ENCODE measurements around the gene ARHGDIG.

DNA sequence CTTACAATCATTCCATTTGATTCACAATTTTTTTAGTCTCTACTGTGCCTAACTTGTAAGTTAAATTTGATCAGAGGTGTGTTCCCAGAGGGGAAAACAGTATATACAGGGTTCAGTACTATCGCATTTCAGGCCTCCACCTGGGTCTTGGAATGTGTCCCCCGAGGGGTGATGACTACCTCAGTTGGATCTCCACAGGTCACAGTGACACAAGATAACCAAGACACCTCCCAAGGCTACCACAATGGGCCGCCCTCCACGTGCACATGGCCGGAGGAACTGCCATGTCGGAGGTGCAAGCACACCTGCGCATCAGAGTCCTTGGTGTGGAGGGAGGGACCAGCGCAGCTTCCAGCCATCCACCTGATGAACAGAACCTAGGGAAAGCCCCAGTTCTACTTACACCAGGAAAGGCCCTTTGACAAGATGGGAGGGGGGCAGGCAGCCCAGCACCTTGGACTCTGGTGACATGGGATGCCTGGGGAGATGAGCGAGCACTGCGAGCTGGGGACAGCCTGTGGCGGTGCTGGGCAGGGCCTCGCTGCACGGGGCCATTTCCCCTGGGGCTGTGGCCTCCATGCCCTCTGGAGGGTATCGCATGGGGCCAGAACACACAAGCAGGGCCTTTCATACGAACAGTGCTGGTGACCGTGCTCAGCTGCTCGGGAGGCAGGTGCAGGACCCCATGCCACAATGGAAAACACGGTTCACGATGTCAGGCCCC is 36.5 kb downstream of the ARHGDIG start:
- TF ChIP-seq CTCF (IDR thresholded peaks at IDR 0.05; ENCODE audit: low read depth, low read length, poor library complexity, severe bottlenecking) (no peak), EZH2phosphoT487 (IDR thresholded peaks at IDR 0.05; ENCODE audit: borderline replicate concordance, low read length) (no peak)

Measured in DOHH2 (cell line).